HepG2 (cell line): ENCODE data around the gene S100A4. TPM values are rescaled to one million over a fixed set of nuclear protein-coding genes. Genes with fewer than 3 reads are reported as not detected.

Experiments used
- ASH2L ChIP-seq: fragments of 300-600, 200-600 bp; sonication (generic); IDR thresholded peaks from 2 replicates; pipeline ENCODE4 v1.7.0; 2017; ENCODE audit warnings: low read depth, mild to moderate bottlenecking, moderate library complexity, mixed read lengths, low read length; ENCODE audit not compliant: insufficient read length
- HIVEP1 ChIP-seq: sonication (generic); formaldehyde crosslinking; IDR thresholded peaks from 2 replicates; pipeline ENCODE4 v1.4.0; 2020; ENCODE audit warnings: mild to moderate bottlenecking, missing genetic modification reagents
- JDP2 ChIP-seq: sonication (generic); formaldehyde crosslinking; IDR thresholded peaks from 2 replicates; pipeline ENCODE4 v1.8.1; 2022; ENCODE audit warnings: missing genetic modification reagents, borderline replicate concordance
- KAT2B ChIP-seq: fragments of 150-350 bp; IDR thresholded peaks from 2 replicates; pipeline ENCODE4 v1.6.1; 2014; ENCODE audit warnings: low read depth, low read length, borderline replicate concordance
- MAFF ChIP-seq: IDR thresholded peaks from 2 replicates; pipeline ENCODE4 v1.6.1; 2011; ENCODE audit warnings: low read depth, low read length, improper control_type of control experiment
- MAFK ChIP-seq, 2 experiments: IDR thresholded peaks in 1 of 2; conservative IDR thresholded peaks in 1 of 2; 2 replicates each; pipeline ENCODE4 v1.6.1; 2011; ENCODE audit warnings: improper control_type of control experiment in 2 of 2, low read length in 2 of 2
- PHB2 ChIP-seq: fragments of 450-650 bp; IDR thresholded peaks from 2 replicates; pipeline ENCODE4 v1.6.1; 2018; ENCODE audit not compliant: partially characterized antibody
- POLR2AphosphoS2 ChIP-seq: IDR thresholded peaks from 2 replicates; pipeline ENCODE4 v1.6.1; 2011; ENCODE audit warnings: low read depth, low read length, improper control_type of control experiment
- RBFOX2 ChIP-seq: fragments of 200-400 bp; formaldehyde crosslinking; IDR thresholded peaks from 2 replicates; pipeline ENCODE4 v1.6.1; 2017; ENCODE audit warnings: low read depth, mild to moderate bottlenecking, low read length
- RNF2 ChIP-seq: fragments of 450-650 bp; conservative IDR thresholded peaks from 2 replicates; pipeline ENCODE4 v1.6.1; 2016; ENCODE audit warnings: low read depth
- SAP130 ChIP-seq: IDR thresholded peaks from 2 replicates; pipeline ENCODE4 v1.6.1; 2016; ENCODE audit warnings: low read depth
- SKI ChIP-seq: fragments of 450-650 bp; IDR thresholded peaks from one replicate; pipeline ENCODE4 v1.6.1; 2018; ENCODE audit warnings: mild to moderate bottlenecking; ENCODE audit not compliant: partially characterized antibody
- SRSF1 ChIP-seq: fragments of 200-400 bp; formaldehyde crosslinking; optimal IDR thresholded peaks from 2 replicates; pipeline ENCODE3; 2017; ENCODE audit warnings: mild to moderate bottlenecking, low read depth, low read length, moderate library complexity
- TBP ChIP-seq: sonication (generic); formaldehyde crosslinking; IDR thresholded peaks from 2 replicates; pipeline ENCODE4 v1.5.0; 2020; ENCODE audit warnings: missing genetic modification reagents
- TGIF2 ChIP-seq: IDR thresholded peaks from 2 replicates; pipeline ENCODE4 v1.6.1; 2016; ENCODE audit warnings: control low read depth, missing compliant biosample characterization
- ZBTB3 ChIP-seq: sonication (generic); formaldehyde crosslinking; IDR thresholded peaks from 2 replicates; pipeline ENCODE4 v1.4.0; 2020; ENCODE audit warnings: low read depth, mild to moderate bottlenecking, moderate library complexity, missing genetic modification reagents, borderline replicate concordance
- ZNF280B ChIP-seq: sonication (generic); formaldehyde crosslinking; IDR thresholded peaks from 2 replicates; pipeline ENCODE4 v1.5.0; 2020; ENCODE audit warnings: missing genetic modification reagents, mild to moderate bottlenecking, borderline replicate concordance
- ZNF615 ChIP-seq: sonication (generic); formaldehyde crosslinking; IDR thresholded peaks from 2 replicates; pipeline ENCODE4 v1.5.0; 2020; ENCODE audit warnings: mild to moderate bottlenecking, missing genetic modification reagents, borderline replicate concordance
- ZNF616 ChIP-seq: sonication (generic); formaldehyde crosslinking; IDR thresholded peaks from 2 replicates; pipeline ENCODE4 v1.5.0; 2020; ENCODE audit warnings: low read depth, mild to moderate bottlenecking, missing genetic modification reagents
- ZNF670 ChIP-seq: sonication (generic); formaldehyde crosslinking; IDR thresholded peaks from 2 replicates; pipeline ENCODE4 v1.8.0; 2022; ENCODE audit warnings: mild to moderate bottlenecking, missing genetic modification reagents, borderline replicate concordance
- polyA plus RNA-seq, 8 experiments: library from polyadenylated mRNA; depleted of rRNA in 3 of 8; stranded (reverse) in 7 of 8; unstranded in 1 of 8; fragments of >200 nt; fragmentation: Illumina TruSeq in 4 of 8; extraction: Trizol in 4 of 8; gene quantifications; 2 replicates each; pipeline versions ENCODE4 v1.2.1 to v1.2.3, GENCODE V29; 2011 to 2016; ENCODE audit warnings: low read depth in 4 of 8, missing spikeins in 1 of 8, mixed read lengths in 1 of 8; ENCODE audit not compliant: insufficient read depth in 1 of 8
- total RNA-seq, 5 experiments: library from RNA; depleted of rRNA; stranded (reverse); fragments of >200 nt; fragmentation: Illumina TruSeq; extraction: Trizol; gene quantifications; 2 replicates each; pipeline ENCODE4 v1.2.3, GENCODE V29; 2016; ENCODE audit warnings: low read depth in 1 of 5
- TF ChIP-seq, protein P1 (sequence below): sonication (generic); formaldehyde crosslinking; IDR thresholded peaks from 2 replicates; pipeline ENCODE4 v1.4.0; 2020; ENCODE audit warnings: missing genetic modification reagents
- TF ChIP-seq, protein P2 (sequence below), 2 experiments: fragments of 450-650 bp in 1 of 2; sonication (generic) in 1 of 2; formaldehyde crosslinking; IDR thresholded peaks; 2 replicates each; pipeline versions ENCODE4 v1.5.0 to v1.8.0; 2020 to 2022; ENCODE audit warnings: mild to moderate bottlenecking in 1 of 2, missing genetic modification reagents in 1 of 2
- TF ChIP-seq, protein P3 (sequence below): sonication (generic); formaldehyde crosslinking; IDR thresholded peaks from 2 replicates; pipeline ENCODE4 v1.4.0; 2020; ENCODE audit warnings: missing genetic modification reagents

The S100A4 gene
- total and polyA plus RNA-seq, 2 of the 13 experiments (the other 11 are each of a cell fraction or from before 2014, with no cell fraction given), result 12.9 to 20.2 TPM

DNA sequence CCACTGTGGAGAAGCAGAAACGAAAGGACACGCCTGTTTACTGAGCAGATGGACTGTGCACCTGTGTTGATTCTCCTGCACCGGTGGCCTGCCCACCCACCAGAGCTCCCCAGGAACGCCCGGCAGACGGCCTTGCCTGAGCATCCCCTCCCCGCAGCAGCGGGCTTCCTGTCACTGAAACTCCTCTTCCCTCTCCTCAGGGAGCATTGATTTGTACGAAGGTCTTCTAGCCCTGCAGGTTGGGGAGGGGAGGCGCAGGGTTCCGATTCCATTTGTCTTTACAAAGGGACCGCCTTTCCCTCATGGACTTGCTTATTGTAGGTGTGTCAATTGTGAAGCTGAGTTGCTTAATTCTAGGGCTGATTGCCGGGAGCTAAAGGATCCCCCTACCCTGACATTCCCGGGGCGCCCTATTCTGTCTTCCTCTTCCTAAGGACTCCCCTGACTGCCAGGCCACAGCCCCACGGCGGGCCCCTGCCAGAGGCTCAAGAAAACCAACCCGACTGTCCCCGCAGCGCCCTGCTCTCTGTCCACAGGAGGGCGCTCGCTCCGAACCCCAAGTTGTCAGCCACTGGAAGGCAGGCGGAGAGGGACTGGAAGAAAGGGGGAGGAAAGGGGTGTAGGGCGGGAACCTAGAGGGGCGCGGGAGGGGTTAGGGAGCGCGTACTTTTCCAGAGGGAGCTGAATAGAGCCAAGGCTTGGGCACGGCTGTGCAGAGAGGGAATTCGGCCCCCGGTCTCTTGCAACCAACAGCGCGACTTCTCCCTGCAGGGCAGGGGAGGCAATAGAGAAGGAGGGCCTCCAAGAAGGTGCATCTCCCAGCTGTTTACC lies 12.6 kb downstream of the S100A4 start (continued):
- TF ChIP-seq ZNF280B (CRISPR knock-in tag), result no peak
- TF ChIP-seq TGIF2 (CRISPR knock-in tag), result peak; percentile 37; the same call in 1 of the 2 replicates
- TF ChIP-seq ZNF615 (CRISPR knock-in tag), result peak; percentile 50; the same call in 1 of the 2 replicates
- TF ChIP-seq, protein P1, sequence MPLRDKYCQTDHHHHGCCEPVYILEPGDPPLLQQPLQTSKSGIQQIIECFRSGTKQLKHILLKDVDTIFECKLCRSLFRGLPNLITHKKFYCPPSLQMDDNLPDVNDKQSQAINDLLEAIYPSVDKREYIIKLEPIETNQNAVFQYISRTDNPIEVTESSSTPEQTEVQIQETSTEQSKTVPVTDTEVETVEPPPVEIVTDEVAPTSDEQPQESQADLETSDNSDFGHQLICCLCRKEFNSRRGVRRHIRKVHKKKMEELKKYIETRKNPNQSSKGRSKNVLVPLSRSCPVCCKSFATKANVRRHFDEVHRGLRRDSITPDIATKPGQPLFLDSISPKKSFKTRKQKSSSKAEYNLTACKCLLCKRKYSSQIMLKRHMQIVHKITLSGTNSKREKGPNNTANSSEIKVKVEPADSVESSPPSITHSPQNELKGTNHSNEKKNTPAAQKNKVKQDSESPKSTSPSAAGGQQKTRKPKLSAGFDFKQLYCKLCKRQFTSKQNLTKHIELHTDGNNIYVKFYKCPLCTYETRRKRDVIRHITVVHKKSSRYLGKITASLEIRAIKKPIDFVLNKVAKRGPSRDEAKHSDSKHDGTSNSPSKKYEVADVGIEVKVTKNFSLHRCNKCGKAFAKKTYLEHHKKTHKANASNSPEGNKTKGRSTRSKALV (CRISPR knock-in tag), result no peak
- TF ChIP-seq, protein P2, sequence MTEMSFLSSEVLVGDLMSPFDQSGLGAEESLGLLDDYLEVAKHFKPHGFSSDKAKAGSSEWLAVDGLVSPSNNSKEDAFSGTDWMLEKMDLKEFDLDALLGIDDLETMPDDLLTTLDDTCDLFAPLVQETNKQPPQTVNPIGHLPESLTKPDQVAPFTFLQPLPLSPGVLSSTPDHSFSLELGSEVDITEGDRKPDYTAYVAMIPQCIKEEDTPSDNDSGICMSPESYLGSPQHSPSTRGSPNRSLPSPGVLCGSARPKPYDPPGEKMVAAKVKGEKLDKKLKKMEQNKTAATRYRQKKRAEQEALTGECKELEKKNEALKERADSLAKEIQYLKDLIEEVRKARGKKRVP (CRISPR knock-in tag; IDR thresholded peaks at IDR 0.05), result 0 out of 4 replicates have a peak, but pooled peaks of 1 of the 2 experiments have one; percentile 30
- no peak for TF ChIP-seq MAFF
- TF ChIP-seq ZBTB3 (CRISPR knock-in tag), result no peak
- TF ChIP-seq MAFK (conservative IDR thresholded peaks at IDR 0.05 in 1 of 2, IDR thresholded peaks at IDR 0.05 in 1 of 2; ENCODE audit: low read length in 2 of 2), result no peak
- TF ChIP-seq HIVEP1 (CRISPR knock-in tag), result no peak
- no peak for TF ChIP-seq POLR2AphosphoS2
- no peak for TF ChIP-seq ZNF616 (CRISPR knock-in tag)
- TF ChIP-seq ASH2L, result no peak
- TF ChIP-seq RBFOX2, result no peak
- no peak for TF ChIP-seq SRSF1
- TF ChIP-seq, protein P3, sequence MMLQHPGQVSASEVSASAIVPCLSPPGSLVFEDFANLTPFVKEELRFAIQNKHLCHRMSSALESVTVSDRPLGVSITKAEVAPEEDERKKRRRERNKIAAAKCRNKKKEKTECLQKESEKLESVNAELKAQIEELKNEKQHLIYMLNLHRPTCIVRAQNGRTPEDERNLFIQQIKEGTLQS (CRISPR knock-in tag), result no peak
- TF ChIP-seq SKI, result no peak
- no peak for TF ChIP-seq RNF2
- TF ChIP-seq KAT2B, result no peak
- TF ChIP-seq PHB2, result no peak
- TF ChIP-seq TBP (CRISPR knock-in tag), result 0 out of 2 replicates have a peak, but pooled peaks have one; percentile 14
- TF ChIP-seq ZNF670, result no peak
- TF ChIP-seq SAP130, result peak; percentile 78
- no peak for TF ChIP-seq JDP2
